NCI-H2107 (cell line): ENCODE data around the gene UST.
A peak's percentile ranks its signal among the peaks of the same experiment; 100 is the strongest.
"Not testable (repeated sequence)": the region's sequence is repeated elsewhere in the genome, so short reads cannot be mapped to it uniquely, and the experiment has no call there.

ENCODE experiments used
- DNase-seq: peaks from one replicate; lab custom pipeline; 2025; lab: John Stamatoyannopoulos, UW

UST gene

GRCh38 chr6:148765898-148766808 lies 19.3 kb downstream of the UST start:
- no peak for DNase-seq

DNA sequence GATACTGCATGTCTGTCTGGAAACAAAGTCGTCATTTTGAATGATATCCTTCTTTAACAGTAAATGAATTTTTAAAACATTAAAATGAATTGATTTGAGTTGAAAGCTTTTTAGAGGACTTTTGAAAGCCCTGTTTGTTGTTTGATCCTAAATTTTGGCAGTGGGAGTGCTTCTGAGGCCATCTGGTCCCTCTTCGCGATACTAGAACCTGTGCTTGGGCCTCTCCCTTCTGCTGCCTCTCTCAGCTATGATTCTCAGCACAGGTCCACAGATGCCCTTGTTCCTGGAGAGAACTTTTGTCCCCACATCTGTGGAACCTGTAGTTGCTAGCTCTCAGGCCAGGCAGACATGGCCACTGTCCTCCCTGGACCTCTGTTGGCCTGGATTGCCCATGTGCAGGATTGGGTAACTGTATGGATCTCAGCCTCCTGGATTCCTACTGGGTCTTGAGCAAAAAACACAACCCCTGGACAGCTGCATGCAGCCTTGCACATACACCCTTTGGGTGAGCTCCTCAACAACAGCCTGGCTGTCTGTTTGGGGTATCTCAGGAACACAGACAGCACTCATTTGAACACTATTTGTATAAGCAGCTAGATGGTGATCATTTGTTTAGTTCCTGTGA lies 21.9 kb downstream of the UST start:
- DNase-seq: no peak

DNA sequence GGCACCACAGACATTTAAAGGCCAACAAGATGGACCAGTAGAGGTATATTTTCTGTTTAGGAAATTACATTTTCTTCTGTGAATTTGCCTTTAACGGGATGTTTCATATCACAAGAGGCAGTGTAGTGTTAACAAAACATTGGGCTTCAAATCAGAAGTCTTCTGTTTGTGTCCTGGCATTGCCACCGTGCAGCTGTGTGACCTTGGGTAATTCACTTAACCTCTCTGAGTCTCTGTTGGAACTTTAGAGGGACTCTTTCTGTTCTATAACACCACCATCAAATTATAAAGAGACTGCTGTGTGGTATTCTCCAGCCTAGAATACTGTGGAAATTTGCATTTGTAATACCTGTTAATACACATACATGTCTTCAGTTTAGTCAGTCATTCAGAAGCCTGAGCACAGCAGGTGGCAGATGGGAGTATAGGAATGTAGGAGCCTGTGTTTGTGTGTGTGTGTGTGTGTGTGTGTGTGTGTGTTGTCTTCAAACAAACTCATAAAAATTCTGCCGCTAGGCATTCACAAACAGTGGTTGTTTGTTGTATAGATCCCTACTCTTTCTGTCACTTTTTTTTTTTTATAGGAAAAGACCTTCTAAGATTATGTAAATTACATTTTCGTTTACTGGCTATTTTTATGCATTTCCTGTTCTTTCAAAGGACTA lies 22.6 kb downstream of the UST start:
- no peak for DNase-seq

DNA sequence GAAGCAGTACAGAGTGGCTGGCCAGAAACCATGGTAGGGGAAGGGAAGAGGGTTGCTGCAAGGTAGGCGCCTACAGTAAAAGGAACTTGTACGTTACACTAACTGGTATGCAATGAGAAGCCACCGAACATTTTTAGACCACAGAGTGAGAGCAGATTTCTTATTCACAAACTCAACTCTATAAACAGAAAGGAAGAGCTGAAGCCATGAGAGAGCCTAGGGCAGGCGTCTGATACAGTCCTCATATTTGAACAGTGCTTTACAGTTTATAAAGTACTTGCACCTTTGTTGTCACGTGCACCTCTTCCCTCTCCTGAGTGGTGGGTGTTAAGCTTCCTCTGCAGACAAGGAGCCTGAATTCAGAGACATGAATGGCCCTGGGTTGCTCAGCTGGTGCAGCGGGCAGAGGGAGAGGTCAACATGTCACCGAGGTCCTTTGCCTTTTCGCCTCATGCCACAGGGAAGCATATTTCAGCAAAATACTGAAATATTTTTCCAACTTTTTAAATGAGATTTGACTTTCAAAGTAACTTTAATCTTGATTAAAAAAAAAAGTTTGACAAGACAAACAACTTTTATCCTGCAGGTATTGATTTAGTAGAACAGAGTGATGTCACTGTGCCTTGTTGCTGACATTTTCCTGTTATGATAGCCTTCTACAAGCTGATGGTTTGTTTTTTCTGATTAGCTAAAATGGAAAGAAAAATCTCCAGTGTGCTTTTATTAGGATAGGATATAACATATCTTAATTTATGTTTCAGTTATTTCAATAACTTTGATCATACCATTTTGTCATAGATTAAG lies 23.8 kb downstream of the UST start:
- DNase-seq: no peak

DNA sequence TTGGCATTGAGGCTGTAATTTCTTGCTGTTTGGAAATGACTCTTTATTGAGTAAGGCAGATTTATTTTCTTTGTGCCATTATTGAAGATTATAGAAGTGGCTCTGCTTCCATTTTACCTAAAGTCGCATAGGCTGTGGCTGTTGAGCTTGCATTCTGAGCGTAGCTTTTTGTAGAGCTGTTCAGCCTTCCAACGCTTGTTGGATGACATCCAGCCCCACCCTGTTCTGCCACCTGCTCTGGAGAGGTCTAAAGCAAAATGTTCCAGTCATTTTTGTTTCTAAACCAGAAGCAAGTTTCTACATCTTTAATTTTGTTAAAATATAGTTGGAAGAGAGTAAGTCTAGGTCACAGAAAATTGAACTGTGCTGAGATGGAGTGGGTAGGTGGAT lies 24.4 kb downstream of the UST start:
- peak; percentile 22 for DNase-seq

DNA sequence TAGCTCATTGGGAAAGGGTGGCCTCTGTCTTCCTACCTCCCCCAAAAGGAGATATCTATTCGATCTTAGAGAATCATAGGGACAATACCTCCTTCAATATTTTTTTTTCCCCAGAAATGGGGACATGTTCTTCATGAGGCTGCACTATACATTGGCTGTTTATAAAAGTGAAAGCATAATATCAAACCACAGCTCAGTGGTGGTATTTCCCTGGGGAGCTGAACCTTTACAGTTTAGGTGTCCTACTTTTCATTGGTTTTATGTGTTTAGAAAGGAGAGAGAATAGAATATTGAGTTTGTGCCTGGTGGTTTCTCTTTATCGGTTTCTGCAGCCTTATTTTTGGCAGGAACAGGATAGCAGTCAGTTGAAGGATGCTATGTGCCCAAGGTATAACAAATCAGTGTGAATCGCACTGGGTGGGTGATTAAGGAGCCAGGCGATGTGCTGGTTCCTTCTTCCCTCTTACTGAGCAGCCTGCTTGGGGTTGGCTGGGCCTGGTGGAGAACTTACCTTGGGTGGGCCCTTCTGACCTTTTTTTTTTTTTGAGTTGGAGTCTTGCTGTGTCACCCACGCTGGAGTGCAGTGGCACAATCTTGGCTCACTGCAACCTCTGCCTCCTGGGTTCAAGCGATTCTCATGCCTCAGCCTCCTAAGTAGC lies 25.2 kb downstream of the UST start:
- peak; percentile 12 for DNase-seq

DNA sequence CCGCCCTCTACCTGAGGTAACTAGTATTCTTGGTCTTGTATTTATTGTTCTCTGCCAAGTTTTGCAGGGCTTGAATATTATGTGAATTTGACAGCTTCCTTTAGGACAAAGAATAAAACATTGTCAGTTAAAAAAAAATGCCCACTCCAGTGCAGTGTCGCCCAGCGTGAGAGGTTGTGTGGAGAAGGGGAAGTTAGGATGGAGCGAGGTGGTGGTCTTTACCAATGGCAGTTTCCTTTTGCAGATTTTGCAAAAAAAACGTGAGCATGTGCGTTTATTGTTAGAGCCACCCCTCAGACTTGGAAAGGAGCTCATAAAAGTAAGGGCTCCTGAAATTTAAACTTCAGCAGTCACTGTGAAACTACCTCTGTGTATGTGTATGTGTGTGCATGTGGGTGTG lies 28.3 kb downstream of the UST start:
- no peak for DNase-seq

DNA sequence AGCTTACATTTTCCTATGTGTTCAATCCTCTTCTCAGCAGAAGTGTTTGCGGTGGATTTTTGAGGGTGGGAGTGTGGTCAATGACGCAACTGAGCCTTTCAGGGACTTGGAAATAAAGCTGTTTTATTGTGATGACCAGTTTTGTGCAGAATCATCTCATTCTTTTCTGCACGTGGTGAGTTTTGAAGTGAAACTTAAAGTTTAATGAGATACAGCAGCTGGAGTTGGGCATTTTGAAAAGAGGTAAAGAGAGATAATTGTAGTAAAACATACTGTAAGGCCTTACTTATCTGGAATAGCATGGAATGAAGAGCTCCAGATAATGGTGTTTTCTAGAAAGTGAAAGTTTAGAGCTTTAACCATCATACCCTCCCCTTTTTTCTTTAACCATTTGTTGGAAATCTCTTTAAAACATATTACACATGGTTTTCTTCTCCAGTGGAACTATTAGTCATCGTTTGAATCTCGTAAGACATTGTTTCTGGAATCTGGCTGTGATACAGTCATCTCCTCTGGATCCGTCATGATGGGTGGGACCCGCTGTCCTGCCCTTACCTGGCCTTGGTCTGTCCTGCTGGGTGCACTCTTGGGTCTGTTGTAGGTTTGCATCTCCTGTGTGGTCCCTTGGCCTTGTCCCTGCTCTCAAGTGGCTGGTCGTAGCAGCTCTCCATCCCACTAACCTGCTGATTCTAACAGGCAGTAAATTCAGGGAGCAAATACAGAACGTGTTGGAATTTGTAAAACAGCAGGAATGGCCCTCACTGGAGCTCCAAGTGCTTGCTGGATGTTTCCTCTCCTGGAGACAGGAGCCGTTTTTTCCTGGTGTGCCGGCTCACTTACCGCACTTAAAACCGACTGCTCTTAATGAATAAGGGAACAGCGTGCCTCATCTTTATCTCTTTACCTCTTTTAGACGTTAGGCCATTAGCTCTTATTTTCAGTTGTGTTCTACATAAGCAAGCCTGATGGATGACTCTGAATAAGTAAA lies 29.8 kb downstream of the UST start:
- DNase-seq: no peak

DNA sequence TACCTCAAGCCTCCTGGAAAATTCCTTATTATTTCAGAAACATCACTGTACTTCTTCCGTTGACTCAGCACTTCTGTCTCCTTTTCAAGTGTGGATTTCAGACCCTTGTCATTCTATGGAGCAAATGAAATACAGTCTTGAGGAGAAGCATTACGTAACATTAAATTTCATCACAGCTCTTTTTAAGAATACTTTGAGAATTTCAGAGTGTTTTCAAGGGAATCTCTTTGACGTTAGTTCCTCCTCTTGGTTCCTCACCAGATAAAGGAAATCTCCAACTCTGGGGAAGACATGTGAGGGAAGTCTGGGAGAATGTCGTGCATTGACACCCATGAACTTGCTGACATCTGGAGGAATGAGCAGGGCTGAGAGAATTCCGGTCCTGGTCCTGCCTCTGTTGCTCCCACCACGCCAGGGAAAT lies 32.3 kb downstream of the UST start:
- DNase-seq: no peak

DNA sequence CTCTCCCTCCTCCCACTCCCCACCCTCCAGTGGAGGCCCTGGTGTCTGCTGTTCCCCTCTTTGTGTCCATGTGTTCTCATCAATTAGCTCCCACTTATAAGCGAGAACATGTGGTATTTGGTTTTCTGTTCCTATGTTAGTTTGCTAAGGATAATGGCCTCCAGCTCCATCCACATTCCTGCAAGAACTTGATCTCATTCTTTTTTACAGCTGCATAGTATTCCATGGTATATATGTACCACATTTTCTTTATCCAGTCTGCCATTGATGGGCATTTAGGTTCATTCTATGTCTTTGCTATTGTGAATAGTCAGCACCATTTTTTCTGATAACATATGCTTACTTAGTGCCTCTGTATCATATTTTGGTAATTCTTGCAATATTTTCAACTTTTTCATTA lies 33.6 kb downstream of the UST start:
- DNase-seq: not testable (repeated sequence)

- no peak for DNase-seq
Measured at GRCh38 chr6:148780918-148781436, 34.1 kb downstream of the UST start.

DNA sequence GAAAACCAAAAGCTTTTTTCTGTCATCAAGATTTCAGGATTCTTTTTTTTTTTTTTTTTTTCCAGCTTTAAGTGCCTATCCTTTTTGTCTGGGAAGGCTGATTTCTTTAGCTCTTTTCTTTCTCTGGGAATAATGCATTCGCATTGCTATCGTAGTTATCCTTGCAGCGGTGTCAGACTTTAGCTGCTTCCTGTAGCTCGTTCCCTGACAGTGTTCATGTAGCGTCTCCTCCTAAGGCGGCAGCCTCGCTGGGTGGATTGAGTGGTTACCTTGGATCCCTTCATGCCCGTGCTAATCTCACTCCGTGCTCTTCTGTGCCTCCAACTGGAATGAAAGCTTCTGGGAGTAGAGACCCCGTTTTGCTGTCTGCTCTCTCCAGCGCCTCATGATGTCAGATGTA lies 43.1 kb downstream of the UST start:
- no peak for DNase-seq

DNA sequence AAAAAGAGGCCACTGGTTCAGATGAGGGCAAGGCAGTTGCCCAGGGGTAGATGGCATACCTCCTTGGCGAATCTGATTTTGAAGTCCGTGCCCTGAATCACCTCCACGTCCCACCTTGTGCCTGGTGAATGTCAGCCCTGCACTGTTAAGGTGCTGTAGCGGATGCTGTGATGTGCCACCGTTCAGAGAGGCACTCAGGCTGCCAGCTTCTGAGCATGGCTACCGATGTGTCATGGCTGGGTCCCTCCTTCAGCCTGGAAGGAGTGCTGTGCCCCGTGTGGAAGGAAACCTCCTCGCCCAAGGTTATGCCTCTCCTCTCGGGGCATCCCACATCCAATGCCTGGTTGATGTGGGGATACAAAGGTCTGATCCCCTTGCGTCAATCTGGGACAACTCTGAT lies 43.6 kb downstream of the UST start:
- DNase-seq: no peak

DNA sequence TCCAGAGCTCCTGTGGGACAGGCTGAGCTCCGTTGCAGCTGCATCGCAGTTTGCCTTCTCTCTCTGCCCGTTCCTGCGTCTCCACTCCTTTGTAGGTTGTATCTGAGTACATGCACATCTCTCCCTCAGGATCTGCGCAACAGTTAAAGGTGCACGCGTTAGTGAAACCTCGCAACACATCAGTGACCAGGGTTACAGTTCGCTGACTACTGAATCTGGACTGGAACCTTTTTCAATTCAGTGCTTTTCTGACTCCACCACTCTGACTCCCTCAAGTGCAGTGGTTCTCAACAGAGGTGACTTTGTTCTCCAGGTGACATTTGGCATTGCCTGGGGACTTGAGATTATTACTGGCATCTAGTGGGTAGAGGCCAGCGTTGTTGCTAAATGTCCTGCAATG lies 44.0 kb downstream of the UST start:
- DNase-seq: no peak

DNA sequence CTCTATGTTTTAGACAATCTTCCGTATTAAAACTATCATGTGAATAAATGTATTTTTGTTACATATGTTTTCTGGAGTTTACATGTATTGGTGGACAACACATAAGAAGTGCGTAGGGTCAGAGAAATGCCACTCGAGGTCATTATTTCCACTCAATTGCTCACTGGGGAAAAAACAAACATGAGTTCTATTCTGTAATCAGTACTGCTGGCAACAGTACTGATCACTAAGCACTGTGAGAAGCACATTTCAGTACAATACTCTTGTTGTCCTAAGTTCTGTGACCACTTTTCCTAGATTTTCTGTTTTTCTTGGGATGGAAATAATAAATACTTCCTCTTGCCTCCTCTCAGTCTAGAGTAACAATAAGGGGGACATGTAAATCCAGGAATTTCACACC lies 44.5 kb downstream of the UST start:
- no peak for DNase-seq

DNA sequence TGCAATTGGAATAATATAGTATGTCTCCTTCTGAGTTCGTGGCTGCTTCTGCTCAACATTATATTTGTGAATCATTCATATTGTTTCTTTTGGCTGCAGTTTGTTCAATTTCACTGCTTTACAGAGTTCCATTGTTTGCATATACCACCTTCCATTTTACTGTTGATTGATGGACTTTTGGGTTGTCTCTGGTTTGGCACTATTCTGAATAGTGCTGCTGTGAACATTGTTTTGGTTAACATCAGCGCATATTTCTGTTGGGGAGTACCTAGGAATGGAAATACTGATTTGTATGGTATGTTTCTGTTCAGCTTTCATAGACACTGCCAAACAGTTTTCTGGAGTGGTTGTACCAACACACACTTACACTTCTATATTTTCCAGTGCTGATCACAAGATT lies 46.9 kb downstream of the UST start:
- no peak for DNase-seq

DNA sequence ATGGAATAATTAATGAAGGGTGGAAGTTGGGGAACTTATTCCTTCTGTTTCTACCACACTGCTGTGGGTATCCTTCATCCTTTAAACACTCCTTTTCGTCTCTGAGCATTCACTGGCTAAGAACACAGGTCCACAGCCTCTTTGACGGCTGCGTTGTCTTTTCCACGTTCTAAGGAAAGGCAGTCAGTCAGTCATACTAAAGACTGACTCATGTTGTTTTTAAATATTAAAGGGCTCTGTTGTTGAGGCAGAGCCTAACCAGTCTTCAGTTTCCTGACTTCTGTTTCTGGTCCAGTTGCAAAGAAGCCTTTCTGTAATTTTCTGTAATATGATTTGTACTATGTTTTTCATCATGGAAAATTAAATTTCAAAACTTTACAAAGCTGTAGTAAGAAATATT lies 48.0 kb downstream of the UST start:
- no peak for DNase-seq

- DNase-seq: no peak
Measured at GRCh38 chr6:148795563-148795962, 48.7 kb downstream of the UST start.

DNA sequence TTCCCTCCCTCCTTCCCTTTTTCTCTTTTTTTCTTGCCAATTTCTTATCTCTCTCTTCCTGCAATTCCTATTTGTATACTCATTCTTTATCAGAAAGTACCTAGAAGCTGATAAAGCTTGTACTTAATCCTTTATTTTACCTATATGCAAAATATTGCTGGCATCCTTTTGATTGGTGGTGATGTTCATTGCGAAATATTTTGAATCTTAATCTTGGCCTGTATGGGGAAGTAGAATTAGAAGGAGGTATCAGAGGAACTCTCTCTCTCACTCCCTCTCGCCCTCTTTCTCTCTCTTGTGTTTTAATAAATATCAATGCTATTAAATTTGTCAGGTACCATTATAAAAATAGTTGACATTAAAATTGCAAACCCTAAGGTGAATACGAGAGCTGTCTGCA lies 52.8 kb downstream of the UST start:
- no peak for DNase-seq

- no peak for DNase-seq
Measured at GRCh38 chr6:148800536-148800935, 53.7 kb downstream of the UST start.
